Medulla oblongata (tissue), 1 donor: ENCODE measurements around the gene PCNX4.

Source experiments
- DNase-seq: peaks from one replicate; pipeline ENCODE4 v3.0.0-alpha.2; 2015; ENCODE audit errors: extremely low spot score

PCNX4 gene

DNA sequence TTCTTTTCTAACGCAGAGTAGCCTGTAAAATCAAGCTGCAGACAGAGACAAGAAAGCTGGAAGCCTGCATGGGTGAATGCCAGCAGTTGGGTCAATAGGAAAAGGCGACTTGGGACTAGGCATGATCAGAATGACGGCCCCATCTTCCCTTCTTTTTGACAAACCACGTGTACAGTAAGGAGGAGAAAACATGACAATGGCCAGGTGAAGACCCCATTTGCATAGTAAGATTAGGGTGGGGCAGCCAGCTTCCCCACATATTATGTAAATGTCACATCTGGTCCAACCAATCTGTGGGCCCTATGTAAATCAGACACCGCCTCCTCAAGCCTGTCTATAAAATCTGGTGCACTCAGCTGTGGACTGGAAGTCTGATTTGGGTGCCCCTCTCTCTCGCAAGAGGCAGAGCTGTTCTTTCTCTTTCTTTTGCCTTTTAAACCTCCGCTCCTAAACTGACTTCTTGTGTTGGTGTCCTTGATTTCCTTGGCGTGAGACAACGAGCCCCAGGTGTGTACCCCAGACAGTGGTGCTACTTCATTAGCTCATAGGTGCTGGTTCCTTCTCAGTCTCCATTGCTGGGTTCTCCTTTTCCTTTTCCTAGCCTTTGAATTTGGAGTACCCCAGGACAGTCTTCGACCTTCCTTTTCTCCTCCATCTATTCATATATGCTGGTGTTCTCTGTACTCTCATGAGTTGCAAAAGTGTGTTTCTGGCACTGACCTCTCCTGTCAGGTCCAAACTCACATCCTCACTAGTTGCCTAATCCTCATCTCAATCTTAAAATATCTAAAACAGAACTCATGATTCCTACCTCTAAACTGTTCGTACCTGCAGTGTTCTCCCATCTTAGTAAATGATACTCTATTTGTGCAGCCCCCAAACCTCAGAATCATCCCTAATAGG is 82.9 kb downstream of the PCNX4 start:
- no peak for DNase-seq

DNA sequence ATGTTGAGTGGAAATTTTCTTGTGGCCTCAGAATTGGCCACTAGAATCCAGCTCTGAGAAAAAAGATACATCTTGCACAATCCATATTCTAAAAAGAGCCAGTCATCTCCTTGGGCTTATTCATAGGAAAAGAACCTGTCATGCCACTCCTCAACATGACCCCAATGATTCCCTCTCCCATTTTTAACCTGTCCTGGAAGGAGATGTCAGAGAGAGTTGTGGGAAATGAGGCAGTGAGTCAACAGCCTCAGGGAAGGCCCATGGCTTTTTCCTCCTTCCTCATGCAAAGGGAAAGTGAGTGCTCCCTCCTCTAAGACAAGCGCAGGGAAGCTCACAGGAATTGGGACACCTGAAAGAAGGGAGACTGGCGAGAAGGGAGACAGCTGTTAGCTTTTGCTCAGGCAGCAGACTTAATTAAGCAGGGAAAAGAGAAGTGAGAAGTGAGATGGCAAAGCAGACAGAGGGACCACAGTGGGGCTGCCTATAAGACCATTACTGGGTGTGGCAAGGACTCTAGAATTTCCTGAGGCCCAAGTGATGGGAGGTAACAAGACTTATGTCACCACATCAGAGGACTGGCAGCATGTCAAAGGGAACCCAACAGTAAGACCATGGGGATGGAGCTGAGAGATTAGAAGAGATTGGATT is 83.7 kb downstream of the PCNX4 start:
- no peak for DNase-seq

DNA sequence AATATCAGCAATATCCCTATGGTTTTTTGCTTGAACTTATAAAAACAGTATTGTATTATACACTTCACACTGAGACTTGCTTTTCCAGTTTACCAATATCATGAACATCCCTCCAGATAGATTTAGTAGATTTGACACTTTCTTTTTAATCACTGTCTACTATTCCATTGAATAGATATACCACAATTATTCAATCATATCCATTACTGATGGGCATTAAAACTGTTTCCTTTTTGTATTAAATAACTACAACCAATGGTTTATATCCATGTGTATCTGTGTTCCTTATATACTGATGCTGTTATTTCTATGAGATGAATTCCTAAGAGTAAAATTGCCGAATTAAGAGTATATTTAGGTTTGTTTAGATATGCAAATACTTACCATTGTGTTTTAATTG is 86.4 kb downstream of the PCNX4 start:
- no peak for DNase-seq

DNA sequence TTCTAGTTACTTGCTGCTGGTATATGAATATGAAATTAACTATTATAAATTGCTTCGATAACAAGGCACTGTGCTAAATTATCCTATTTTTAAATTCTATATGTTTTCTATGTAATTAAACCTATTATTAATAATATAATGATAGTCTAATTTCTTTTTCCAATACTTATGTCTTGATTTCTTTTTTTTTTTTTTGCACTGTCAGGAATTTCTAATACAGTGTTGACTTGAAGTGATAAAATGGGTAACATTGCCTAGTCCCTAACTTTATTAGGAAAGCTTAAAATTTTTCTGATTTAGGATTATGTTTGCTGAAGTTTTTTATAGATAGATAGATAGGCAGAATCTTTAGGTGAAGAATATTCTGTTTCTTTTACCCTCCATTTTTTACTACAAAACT is 87.1 kb downstream of the PCNX4 start:
- DNase-seq = no peak

DNA sequence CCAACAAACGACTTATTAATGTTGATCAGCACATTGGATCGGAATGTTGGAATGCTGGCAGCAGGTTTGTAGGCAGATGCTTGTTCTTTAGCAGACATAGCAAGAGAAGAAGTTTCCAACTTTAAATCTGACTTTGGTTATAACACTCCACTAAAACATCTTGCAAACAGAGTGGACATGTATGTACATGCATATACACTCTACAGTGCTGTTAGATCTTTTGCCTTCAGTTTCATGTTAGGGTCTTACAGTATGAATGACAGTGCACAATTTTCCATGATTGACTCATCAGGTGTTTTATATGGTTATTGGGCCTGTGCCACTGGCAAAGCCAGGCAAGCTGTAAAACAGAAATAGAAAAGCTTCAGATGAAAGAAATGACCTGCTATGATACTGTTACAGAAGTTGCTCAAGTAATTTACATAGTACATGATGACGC is 87.7 kb downstream of the PCNX4 start:
- DNase-seq = no peak

DNA sequence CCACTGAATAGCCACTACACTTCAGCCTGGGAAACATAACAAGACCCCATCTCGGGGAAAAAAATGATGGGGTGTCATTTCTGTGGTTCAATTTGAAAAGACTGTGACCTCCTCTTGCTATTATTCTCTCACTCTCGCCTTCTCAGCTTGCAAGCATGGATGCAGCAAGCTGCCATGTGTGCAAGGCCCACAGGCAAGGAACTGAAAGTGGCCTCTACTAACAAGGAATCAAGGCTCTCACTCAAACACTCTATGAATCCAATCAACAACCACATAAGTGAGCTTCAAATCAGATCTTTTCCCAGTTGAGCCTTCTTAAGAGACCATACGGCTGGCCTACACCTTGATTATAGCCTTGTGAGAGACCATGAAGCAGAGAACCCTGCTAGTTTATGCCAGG is 91.4 kb downstream of the PCNX4 start:
- DNase-seq = no peak

DNA sequence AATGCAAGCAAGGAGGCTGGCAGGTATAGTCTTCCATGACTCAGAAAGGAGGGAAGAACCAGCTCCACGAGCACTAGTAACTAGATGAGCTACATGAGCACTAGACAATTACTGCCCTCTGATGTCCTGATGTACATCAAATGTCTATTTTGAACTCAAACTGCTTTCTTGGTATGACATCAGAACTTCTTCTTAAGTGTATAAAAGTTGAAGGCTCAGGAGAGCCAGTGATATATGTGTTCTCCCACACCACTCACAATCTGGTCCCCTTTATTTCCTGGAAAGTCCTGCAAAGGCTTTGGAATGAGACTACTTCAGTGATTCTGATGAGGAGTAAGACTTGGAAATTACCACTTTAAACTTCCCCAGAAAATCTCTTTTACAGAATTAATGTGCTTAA is 92.0 kb downstream of the PCNX4 start:
- no peak for DNase-seq

DNA sequence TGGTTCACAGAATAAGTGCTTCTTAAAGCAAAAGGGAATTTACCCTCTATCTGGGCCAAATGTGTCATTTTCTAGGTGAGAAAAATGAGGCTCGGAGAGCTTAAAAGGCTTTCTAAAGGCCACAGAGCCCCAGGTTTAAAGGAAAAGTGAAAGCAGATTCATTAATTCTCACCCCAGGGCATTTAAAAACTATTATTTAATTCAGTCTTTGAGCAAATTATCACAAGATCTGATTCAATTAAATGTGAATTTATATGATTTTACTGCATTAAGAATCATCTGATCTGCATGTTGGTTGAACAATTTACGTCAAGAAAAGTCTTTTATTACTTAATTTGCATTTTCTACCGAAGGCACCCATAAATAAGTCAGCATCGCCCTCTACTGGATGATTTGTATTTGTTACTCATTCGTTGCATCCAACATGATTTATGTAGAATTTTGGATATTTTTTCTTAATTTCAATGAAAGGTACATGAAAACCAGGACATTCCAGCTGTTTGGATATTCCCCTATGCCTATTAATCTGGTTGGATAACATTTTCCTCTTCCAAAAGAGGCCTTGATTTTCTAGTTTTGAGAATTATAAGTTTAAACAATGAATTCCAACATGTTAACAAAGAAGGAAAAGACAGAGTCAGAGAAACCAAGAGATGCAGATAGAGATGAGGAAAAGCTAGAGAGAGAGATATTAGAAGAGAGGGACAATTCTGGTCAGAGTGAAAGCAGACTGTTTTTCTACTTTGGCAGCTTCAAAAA is 92.6 kb downstream of the PCNX4 start:
- peak; percentile 90 for DNase-seq

DNA sequence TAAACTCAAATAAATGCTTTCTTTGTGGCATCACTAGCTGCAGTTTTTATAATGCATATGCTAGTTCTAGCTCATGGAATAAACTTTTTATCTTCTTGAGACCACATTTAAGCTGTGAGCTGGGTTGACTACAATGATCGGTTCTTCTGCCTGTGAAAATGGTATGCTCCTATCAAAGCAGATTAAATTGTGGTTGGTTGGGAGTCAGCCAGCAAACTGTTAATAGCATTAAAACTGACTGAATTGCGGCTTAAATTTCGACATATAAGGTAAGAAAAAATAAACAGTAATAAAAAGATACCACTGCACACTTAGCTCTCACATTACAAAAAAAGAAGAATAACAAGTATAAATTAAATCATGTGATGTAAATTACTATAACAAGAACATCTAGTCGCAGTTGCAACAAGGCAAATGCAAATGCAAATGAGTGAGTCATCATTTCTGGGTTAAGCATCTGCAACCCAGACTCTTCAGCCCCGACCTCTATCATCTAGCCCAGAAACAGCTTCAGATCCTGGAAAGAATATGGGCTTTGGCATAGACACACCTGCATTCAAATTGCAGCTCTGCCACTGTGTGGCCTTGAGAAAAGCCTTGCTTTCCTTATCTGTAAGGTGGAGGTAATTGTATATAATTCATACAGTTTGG is 93.3 kb downstream of the PCNX4 start:
- DNase-seq = no peak

DNA sequence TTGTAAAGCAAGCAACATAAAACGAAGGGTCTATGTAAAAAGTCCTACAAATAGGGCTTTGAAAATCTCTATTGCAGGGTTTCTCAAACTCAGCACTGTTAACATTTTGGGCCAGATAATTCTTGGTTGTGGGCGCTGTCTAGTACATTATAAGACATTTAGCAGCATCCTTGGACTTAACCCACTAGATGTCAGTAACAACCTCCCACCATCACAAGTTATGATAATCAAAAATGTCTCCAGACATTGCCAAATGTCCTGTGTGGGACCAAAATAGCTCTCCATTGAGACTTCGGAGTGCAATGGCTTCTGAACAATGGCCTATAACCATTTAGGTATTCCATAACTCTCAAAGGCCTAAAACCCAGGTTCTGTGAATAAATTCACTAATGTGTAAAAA is 96.4 kb downstream of the PCNX4 start:
- DNase-seq = no peak

DNA sequence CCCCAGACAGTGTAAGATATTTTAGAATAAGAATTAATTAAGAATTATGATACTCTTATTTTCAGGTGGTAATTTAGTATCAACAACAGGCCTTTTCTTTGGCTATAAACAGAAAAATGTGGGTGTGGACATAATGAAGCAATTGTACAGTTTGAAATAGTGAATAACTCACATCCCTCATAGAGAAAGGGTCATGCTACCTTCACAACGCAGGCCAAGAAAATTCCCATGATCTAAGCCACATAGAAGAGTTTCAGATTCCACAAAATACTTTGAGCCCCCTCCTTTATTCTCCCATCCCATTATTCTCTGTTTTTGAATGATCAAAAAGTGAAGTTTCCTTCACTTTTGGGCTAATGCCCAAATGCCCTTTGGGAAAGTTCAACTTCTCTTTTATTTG is 97.0 kb downstream of the PCNX4 start:
- no peak for DNase-seq

DNA sequence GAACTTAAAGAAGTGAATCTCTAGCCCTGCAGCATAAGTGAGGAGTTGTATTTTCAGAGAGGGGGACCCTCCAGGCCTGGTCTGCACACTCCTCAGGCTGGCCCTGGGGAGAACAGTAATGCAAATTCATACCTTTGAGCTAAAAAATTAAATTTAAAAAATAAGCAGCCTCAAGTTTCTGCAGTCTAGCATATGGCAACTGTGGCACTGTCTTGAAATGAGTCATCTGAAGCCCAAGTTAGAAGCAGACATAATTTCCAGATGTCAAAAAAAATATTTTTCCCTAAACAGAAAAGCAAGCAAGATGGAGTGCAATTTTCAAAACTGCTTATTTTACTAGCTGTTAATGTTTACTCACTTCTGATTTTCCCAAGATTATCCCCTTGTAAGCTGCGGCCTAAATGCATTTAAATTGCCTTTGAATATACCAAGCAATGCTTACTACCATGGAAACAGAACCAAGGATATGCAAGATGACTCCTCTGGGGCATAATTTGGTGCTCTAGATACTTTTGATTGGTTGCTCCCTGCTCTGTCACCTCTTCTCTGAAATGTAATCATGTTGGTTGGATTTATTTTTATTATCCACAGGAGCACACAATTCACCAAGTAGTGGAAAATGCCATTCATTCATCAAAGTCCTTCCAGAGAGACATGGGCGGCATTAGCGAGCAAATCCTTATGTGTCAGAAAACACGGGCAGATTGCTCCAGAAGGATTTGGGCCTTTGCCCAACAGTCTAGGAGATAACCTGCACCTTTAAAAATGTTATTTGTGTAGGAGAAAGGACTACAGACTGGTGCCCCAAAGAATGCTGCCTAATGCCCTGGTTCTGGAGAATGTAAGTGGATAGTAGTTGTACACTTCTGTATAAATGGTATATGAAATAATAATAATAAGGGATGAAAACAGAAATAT is 98.5 kb downstream of the PCNX4 start:
- no peak for DNase-seq

DNA sequence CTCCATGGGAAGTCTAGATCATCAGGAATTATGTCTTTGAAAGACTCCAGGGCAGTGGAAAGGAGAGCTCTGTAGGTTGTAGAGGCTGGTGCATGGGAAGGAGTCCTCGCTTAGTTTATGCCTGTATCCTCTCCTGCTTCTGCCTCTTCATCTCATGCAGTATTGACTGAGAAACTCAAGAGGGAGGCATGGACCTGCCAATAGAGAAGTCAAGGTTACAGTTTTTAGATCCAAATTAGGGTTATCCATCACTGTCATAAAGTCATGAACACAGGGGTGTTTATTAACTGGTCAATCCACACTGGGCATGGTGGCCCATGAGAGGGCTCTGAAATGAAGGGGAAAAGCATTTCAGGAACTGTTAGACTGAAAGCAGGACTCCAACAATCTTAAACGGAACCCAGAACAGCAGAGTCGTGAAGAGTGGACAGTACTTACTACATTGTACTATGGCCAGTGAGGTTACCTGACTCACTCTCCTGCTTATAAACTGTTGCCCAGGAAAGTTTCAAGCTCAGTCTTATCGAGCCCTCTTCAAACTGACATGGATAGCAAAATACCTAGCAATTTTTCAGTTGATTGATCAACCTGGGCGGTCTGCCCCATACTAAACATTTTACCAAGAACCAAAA is 103.6 kb downstream of the PCNX4 start:
- DNase-seq = no peak

DNA sequence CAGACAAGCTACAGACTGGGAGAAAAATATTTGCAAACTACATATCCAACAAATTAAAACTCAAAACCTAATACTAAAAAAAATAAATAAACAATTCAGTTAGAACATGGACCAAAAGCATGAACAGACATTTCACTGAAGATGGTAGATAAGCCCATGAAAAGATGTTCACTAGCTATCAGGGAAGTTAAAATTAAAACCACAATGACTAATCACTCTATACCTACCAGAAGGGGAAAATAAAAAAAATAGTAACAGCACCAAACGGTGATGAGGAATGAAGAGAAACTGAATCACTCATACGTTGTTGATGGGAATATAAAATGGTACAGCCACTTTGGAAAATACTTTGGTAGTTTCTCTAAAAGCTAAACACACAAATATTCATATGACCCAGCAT is 104.6 kb downstream of the PCNX4 start:
- DNase-seq = no peak

DNA sequence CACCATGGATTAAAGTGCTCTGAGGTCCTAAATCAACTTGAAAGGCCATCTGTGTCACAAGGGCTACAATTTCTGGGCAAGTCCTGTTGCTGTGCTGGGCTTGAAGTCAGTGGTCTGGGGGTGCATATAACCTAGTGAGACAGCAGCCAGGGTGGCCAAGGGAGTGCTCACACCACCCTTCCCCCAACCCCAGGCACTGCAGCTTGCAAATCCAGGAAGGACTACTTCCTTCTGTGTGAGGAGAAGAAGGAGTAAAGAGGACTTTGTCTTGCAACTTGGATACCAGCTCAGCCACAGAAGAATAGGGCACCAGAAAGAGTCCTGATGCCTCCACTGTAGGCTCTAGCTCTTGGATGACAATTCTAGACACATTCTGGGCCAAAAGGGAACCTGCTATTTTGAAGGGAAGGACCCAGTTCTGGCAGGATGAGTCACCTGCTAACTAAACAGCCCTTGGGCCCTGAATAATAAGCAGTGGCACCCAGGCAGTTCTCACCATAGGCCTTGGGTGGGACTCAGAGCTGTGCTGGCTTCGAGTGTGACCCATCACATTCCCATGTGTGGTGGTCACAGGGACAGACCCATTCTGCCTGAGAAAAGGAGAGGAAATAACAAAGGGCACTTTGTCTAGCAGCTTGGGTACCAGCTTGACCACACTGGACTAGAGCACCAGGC is 106.0 kb downstream of the PCNX4 start:
- no peak for DNase-seq

DNA sequence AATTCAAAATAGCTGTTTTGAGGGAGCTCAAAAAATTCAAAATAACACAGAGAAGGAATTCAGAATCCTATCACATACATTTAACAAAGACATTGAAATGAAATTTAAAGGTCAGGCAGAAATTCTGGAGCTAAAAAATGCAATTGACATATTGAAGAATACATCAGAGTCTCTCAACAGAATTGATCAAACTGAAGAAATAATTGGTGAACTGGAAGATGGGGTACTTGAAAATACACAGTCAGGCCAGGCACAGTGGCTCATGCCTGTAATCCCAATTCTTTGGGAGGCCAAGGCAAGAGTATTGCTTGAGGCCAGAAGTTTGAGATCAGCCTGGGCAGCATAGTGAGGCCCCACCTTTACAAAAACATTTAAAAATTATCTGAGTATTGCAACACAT is 107.6 kb downstream of the PCNX4 start:
- DNase-seq = no peak

DNA sequence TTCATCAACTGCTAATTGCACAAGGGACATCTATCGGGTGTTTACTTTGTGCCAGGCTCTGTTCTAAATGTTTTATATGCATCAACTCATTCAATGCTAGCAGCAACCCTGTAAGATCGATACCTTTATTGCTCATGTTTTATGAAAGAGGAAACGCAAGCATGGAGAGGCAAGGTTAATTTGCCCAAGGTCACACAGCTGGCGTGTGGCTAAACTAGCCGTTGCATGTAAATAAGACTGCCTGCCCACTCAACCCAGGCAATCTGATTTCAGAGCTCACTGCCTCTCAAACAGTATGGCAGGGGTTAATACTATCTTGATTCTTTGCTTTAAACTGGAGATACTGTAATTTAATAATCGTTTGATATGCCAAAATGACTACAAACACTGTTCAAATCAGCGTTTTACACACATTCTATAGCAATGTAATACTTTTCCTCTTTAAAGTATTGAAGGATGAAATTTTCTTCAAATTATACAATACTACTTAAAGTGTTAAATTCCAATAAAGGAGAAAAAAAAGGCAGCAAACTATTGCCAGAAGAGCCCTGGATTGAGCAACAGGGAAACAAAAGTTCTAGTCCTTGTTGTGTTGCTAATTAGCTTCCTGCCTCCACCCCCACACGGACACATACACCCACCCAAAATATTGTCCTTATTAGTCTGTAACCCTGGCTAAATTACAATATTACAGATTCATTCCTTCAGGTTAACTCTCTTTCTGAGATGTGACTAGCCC is 112.5 kb downstream of the PCNX4 start:
- no peak for DNase-seq

DNA sequence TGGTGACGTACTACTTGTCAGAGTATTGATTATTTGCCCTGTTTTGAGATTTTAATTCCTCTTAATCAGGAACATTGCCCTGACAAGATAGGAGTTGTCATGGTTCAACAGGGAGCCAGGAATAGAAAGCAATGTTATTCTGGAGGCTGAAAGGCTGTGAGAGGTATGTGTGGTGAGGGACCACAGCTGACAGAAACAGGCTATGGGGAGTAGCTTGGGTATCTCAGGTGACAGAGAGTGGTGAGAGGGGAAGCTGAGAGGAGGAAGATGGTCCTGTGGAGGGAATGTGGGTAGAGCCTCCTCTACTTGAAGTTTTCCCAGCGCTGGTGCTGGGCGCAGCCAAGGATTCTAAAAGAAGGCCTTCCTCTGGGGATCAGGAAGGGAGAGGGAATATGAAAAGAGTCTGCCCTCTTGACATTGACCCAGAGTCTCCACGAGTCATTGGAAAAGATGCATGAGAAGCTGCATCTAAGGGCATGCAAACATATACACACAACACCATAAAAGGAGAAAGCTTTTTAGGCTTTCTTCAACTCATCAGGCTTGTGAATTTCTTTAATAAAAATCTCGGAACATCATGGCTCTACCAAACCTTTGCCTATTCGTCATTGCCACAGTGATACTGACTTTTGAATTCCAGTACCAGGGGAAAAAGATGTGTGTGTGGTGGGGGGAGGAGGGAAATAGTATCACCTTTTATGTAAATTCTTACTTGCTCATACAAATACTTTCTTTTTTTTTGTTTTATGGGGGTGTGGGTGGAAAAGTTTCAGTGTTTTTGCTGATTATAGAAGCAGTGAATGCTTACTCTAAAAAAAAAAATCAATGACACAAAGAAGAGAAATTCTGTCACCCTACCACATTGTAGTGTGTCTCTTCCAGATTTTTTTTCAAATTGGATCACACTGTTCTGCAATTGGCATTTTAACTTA is 113.4 kb downstream of the PCNX4 start:
- DNase-seq = no peak
